DND-41 (cell line): Measurements from ENCODE around the gene TXNRD1.

Source experiments
- EZH2 ChIP-seq: IDR thresholded peaks from 3 replicates; pipeline ENCODE4 v1.6.1; 2012; ENCODE audit warnings: borderline replicate concordance, low read depth, mild to moderate bottlenecking, moderate library complexity, low read length, inconsistent platforms; ENCODE audit not compliant: severe bottlenecking
- TF ChIP-seq, protein P1 (sequence below): IDR thresholded peaks from 2 replicates; pipeline ENCODE4 v1.5.1; 2012; ENCODE audit warnings: borderline replicate concordance, low read length, moderate library complexity, mild to moderate bottlenecking; ENCODE audit not compliant: poor library complexity, severe bottlenecking; ENCODE audit errors: extremely low read depth

DNA sequence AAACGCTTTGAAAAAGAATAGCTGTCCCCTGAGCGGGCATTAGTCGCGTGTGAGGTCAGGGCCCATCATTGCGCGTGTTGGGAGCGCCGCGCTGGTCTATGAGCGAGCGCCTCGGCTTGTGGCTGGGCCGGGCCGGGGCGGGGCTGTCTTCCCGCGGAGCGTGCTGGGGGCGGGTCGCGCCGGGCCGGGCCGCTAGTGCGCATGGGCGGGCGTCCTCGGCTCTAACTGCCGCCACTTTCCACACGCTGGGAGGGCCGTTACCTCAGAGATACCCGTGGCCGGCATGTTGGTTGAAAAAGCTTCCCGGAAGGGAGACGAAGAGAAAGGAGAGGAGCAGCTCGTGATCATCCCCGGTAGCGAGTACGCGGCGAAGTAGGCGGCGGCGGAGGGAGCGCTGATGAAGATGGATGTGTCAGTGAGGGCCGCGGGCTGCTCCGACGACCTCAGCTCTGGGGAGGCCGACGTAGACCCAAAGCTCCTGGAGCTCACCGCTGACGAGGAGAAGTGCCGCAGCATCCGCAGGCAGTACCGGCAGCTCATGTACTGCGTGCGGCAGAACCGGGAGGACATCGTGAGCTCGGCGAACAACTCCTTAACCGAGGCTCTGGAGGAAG lies 88.1 kb downstream of the TXNRD1 start, which contains the start of gene EID3:
- TF ChIP-seq, protein P1, sequence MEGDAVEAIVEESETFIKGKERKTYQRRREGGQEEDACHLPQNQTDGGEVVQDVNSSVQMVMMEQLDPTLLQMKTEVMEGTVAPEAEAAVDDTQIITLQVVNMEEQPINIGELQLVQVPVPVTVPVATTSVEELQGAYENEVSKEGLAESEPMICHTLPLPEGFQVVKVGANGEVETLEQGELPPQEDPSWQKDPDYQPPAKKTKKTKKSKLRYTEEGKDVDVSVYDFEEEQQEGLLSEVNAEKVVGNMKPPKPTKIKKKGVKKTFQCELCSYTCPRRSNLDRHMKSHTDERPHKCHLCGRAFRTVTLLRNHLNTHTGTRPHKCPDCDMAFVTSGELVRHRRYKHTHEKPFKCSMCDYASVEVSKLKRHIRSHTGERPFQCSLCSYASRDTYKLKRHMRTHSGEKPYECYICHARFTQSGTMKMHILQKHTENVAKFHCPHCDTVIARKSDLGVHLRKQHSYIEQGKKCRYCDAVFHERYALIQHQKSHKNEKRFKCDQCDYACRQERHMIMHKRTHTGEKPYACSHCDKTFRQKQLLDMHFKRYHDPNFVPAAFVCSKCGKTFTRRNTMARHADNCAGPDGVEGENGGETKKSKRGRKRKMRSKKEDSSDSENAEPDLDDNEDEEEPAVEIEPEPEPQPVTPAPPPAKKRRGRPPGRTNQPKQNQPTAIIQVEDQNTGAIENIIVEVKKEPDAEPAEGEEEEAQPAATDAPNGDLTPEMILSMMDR: no peak
- TF ChIP-seq EZH2: no peak
